ENCODE data around the gene PFN3. TPM values are rescaled to one million over a fixed set of nuclear protein-coding genes. Genes with fewer than 3 reads are reported as not detected.
"Not testable (repeated sequence)": the region's sequence is repeated elsewhere in the genome, so short reads cannot be mapped to it uniquely, and the experiment has no call there.

The PFN3 gene
- total RNA-seq, 1 experiment from 2014 or later, result not detected

- no peak overlapping the region for H3K4me3 Mint-ChIP-seq (ENCODE audit: unreplicated experiment)
- H3K9me3 Mint-ChIP-seq (ENCODE audit: unreplicated experiment), result no peaks in the 10 kb centered on the region
- no peak for DNase-seq
- H3K36me3 Mint-ChIP-seq (ENCODE audit: insufficient read depth, unreplicated experiment), result peaks cover 5% of the 10 kb centered on the region
- H3K4me1 ChIP-seq, result peaks cover 46% of the 10 kb centered on the region
- ChIA-PET CTCF (no interaction called here), POLR2A (no interaction called here)
- intact Hi-C loops (cut with micrococcal nuclease; ENCODE audit: unreplicated experiment), result no loop called here
- H3K27me3 Mint-ChIP-seq (ENCODE audit: insufficient read depth, unreplicated experiment), result no peaks in the 10 kb centered on the region
- H3K9me3 ChIP-seq, result no peaks in the 10 kb centered on the region
- H3K27ac Mint-ChIP-seq (ENCODE audit: unreplicated experiment), result no peak overlapping the region
- no peak for TF ChIP-seq CTCF (IDR thresholded peaks at IDR 0.05; ENCODE audit: insufficient read depth in 1 of 2, low read depth in 1 of 2, low read length in 1 of 2, severe bottlenecking in 1 of 2, unreplicated experiment in 1 of 2)
- H3K4me3 ChIP-seq (ENCODE audit: low read depth, low read length), result no peak overlapping the region
- H3K27me3 ChIP-seq (replicated peaks; ENCODE audit: control insufficient read depth, insufficient read depth, low read length), result no peaks in the 10 kb centered on the region
- peaks cover 25% of the 10 kb centered on the region for H3K4me1 Mint-ChIP-seq (ENCODE audit: low read depth, unreplicated experiment)
- H3K36me3 ChIP-seq (ENCODE audit: control insufficient read depth, insufficient read depth, low read length), result no peaks in the 10 kb centered on the region; the same call in 1 of the 2 replicates
- no TSS peak for BruUV-seq (replicated peaks)
These were observed 24.4 kb downstream of the PFN3 start for GRCh38 chr5:177376107-177376506.

- intact Hi-C loops (cut with micrococcal nuclease; ENCODE audit: unreplicated experiment); H3K27ac Mint-ChIP-seq (ENCODE audit: unreplicated experiment); H3K36me3 Mint-ChIP-seq (ENCODE audit: insufficient read depth, unreplicated experiment); H3K4me3 ChIP-seq (ENCODE audit: low read depth, low read length); POLR2A ChIA-PET; H3K27me3 Mint-ChIP-seq (ENCODE audit: insufficient read depth, unreplicated experiment); DNase-seq; H3K9me3 Mint-ChIP-seq (ENCODE audit: unreplicated experiment); H3K36me3 ChIP-seq (ENCODE audit: control insufficient read depth, insufficient read depth, low read length); H3K4me3 Mint-ChIP-seq (ENCODE audit: unreplicated experiment); H3K27me3 ChIP-seq (replicated peaks; ENCODE audit: control insufficient read depth, insufficient read depth, low read length); H3K9me3 ChIP-seq; BruUV-seq (replicated peaks): not testable (repeated sequence)
- CTCF ChIA-PET, result interaction anchor here (1.0 kb wide), 1 partner anchor 15 kb away, joined by 3 read pairs; no protein-coding TSS in a partner anchor
- peaks cover 23% of the 10 kb centered on the region for H3K4me1 Mint-ChIP-seq (ENCODE audit: low read depth, unreplicated experiment)
- H3K4me1 ChIP-seq, result peaks cover 43% of the 10 kb centered on the region
These were observed 24.9 kb downstream of the PFN3 start for GRCh38 chr5:177375516-177375915.

- DNase-seq, result no peak
- intact Hi-C loops (cut with micrococcal nuclease; ENCODE audit: unreplicated experiment), result no loop called here
- H3K9me3 Mint-ChIP-seq (ENCODE audit: unreplicated experiment), result no peaks in the 10 kb centered on the region
- H3K27ac Mint-ChIP-seq (ENCODE audit: unreplicated experiment), result no peak overlapping the region
- ChIA-PET POLR2A (no interaction called here), CTCF (no interaction called here)
- Histone ChIP-seq H3K36me3 (ENCODE audit: control insufficient read depth, insufficient read depth, low read length) (no peaks in the 10 kb centered on the region; the same call in 1 of the 2 replicates), H3K27me3 (replicated peaks; ENCODE audit: control insufficient read depth, insufficient read depth, low read length) (no peaks in the 10 kb centered on the region), H3K4me3 (ENCODE audit: low read depth, low read length) (no peak overlapping the region), H3K4me1 (peaks cover 41% of the 10 kb centered on the region), H3K9me3 (no peaks in the 10 kb centered on the region)
- no TSS peak for BruUV-seq (replicated peaks)
- H3K4me1 Mint-ChIP-seq (ENCODE audit: low read depth, unreplicated experiment), result peaks cover 14% of the 10 kb centered on the region
- H3K27me3 Mint-ChIP-seq (ENCODE audit: insufficient read depth, unreplicated experiment), result no peaks in the 10 kb centered on the region
- H3K36me3 Mint-ChIP-seq (ENCODE audit: insufficient read depth, unreplicated experiment), result peaks cover 5% of the 10 kb centered on the region
- no peak overlapping the region for H3K4me3 Mint-ChIP-seq (ENCODE audit: unreplicated experiment)
- no peak for TF ChIP-seq CTCF (IDR thresholded peaks at IDR 0.05; ENCODE audit: insufficient read depth in 1 of 2, low read depth in 1 of 2, low read length in 1 of 2, severe bottlenecking in 1 of 2, unreplicated experiment in 1 of 2)
These were observed 26.2 kb downstream of the PFN3 start for GRCh38 chr5:177374211-177374610.

GRCh38 chr5:177373806-177374205, 26.7 kb downstream of the PFN3 start:
- no peak for DNase-seq
- no peak overlapping the region for H3K4me3 Mint-ChIP-seq (ENCODE audit: unreplicated experiment)
- intact Hi-C loops (cut with micrococcal nuclease; ENCODE audit: unreplicated experiment), result no loop called here
- Histone ChIP-seq H3K4me3 (ENCODE audit: low read depth, low read length) (no peak overlapping the region), H3K27me3 (replicated peaks; ENCODE audit: control insufficient read depth, insufficient read depth, low read length) (no peaks in the 10 kb centered on the region), H3K9me3 (no peaks in the 10 kb centered on the region), H3K36me3 (ENCODE audit: control insufficient read depth, insufficient read depth, low read length) (no peaks in the 10 kb centered on the region; the same call in 1 of the 2 replicates), H3K4me1 (peaks cover 37% of the 10 kb centered on the region)
- POLR2A ChIA-PET, result no interaction called here
- H3K36me3 Mint-ChIP-seq (ENCODE audit: insufficient read depth, unreplicated experiment), result peaks cover 5% of the 10 kb centered on the region
- CTCF ChIA-PET, result no interaction called here
- H3K4me1 Mint-ChIP-seq (ENCODE audit: low read depth, unreplicated experiment), result peaks cover 14% of the 10 kb centered on the region
- H3K27me3 Mint-ChIP-seq (ENCODE audit: insufficient read depth, unreplicated experiment), result no peaks in the 10 kb centered on the region
- no peak overlapping the region for H3K27ac Mint-ChIP-seq (ENCODE audit: unreplicated experiment)
- no TSS peak for BruUV-seq (replicated peaks)
- no peak for TF ChIP-seq CTCF (IDR thresholded peaks at IDR 0.05; ENCODE audit: insufficient read depth in 1 of 2, low read depth in 1 of 2, low read length in 1 of 2, severe bottlenecking in 1 of 2, unreplicated experiment in 1 of 2)
- H3K9me3 Mint-ChIP-seq (ENCODE audit: unreplicated experiment), result no peaks in the 10 kb centered on the region
